OCI-LY1 (cell line): Measurements from ENCODE around the gene ETV1.

Source experiments
- H2AFZ ChIP-seq: fragments of 200-600 bp; sonication (generic), shearing (Covaris generic); 2 replicates; pipeline ENCODE4 v1.6.0; 2014; ENCODE audit warnings: antibody characterized with exemption, mild to moderate bottlenecking, low read length
- H3F3A ChIP-seq: fragments of 200-600 bp; sonication (generic), shearing (Covaris generic); 2 replicates; pipeline ENCODE4 v1.6.0; 2014; ENCODE audit warnings: mild to moderate bottlenecking, antibody characterized with exemption, low read length, moderate library complexity; ENCODE audit not compliant: insufficient read depth
- H3K27ac ChIP-seq: fragments of 200-600 bp; sonication (generic); 2 replicates; pipeline ENCODE4 v1.5.1; 2014; ENCODE audit warnings: low read length, mixed run types, mild to moderate bottlenecking, low read depth; ENCODE audit not compliant: poor library complexity, severe bottlenecking
- H3K27me3 ChIP-seq: fragments of 200-600 bp; sonication (generic); 2 replicates; pipeline ENCODE4 v1.6.0; 2014; ENCODE audit warnings: antibody characterized with exemption, mild to moderate bottlenecking, low read length, moderate library complexity; ENCODE audit not compliant: insufficient read depth
- H3K36me3 ChIP-seq: fragments of 200-600 bp; sonication (generic); 2 replicates; pipeline ENCODE4 v1.6.1; 2014; ENCODE audit warnings: mild to moderate bottlenecking, antibody characterized with exemption, low read length, moderate library complexity, mixed read lengths; ENCODE audit not compliant: insufficient read depth
- H3K4me1 ChIP-seq: fragments of 200-600 bp; sonication (generic); 2 replicates; pipeline ENCODE4 v1.5.1; 2014; ENCODE audit warnings: mild to moderate bottlenecking, low read length, moderate library complexity; ENCODE audit not compliant: insufficient read depth, severe bottlenecking
- H3K4me2 ChIP-seq: fragments of 200-600 bp; sonication (generic), shearing (Covaris generic); 2 replicates; pipeline ENCODE4 v1.6.1; 2014; ENCODE audit warnings: low read length
- H3K4me3 ChIP-seq: fragments of 200-600 bp; sonication (generic); 2 replicates; pipeline ENCODE4 v1.5.1; 2014; ENCODE audit warnings: low read length, low read depth, mild to moderate bottlenecking, mixed read lengths; ENCODE audit not compliant: poor library complexity, severe bottlenecking
- H3K79me2 ChIP-seq: fragments of 200-600 bp; shearing (Covaris generic); 2 replicates; pipeline ENCODE4 v1.6.1; 2016; ENCODE audit warnings: mixed run types, low read length, mixed read lengths; ENCODE audit not compliant: insufficient read depth
- H3K9ac ChIP-seq: fragments of 200-600 bp; sonication (generic), shearing (Covaris generic); 2 replicates; pipeline ENCODE4 v1.6.1; 2014; ENCODE audit warnings: mild to moderate bottlenecking, low read length, mixed read lengths
- H3K9me2 ChIP-seq: fragments of 200-600 bp; sonication (generic), shearing (Covaris generic); 2 replicates; pipeline ENCODE4 v1.6.1; 2014; ENCODE audit warnings: low read depth, mild to moderate bottlenecking, low read length, mixed read lengths
- H3K9me3 ChIP-seq: fragments of 200-600 bp; shearing (Covaris generic); 2 replicates; pipeline ENCODE4 v1.6.1; 2014; ENCODE audit warnings: low read length, mixed read lengths
- H4K20me1 ChIP-seq: fragments of 200-600 bp; sonication (generic), shearing (Covaris generic); 2 replicates; pipeline ENCODE4 v1.6.0; 2016; ENCODE audit warnings: mild to moderate bottlenecking, low read length; ENCODE audit not compliant: insufficient read depth
- CTCF ChIP-seq: fragments of 200-600 bp; sonication (generic), shearing (Covaris generic); IDR thresholded peaks from 2 replicates; pipeline ENCODE4 v1.5.1; 2017; ENCODE audit warnings: mild to moderate bottlenecking, antibody characterized with exemption, low read length, moderate library complexity, mixed read lengths
- EZH2 ChIP-seq: fragments of 200-600 bp; sonication (generic), shearing (Covaris generic); IDR thresholded peaks from 2 replicates; pipeline ENCODE4 v1.8.0; 2017; ENCODE audit warnings: borderline replicate concordance, mixed run types, mild to moderate bottlenecking, antibody characterized with exemption, low read length, moderate library complexity, mixed read lengths

The ETV1 gene

DNA sequence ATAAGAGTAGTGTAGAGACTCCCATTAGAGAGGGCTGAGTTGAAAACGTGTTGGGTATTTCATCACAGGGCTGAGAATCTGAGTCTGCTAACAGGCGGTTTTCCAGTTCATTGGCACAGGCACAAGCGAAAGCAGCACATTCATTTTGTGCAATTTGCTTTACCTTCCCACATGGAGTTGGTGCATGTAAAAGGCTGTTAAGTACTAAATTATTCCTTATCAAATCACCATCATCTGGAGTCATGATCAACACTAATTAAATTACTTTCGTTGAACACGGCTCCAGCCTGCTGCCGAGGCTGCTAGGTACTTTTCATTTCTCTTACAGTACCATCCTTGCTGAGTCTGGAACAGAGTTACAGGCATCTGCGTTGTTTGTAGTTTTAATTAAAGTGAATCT lies 43.8 kb downstream of the ETV1 start:
- H2AFZ ChIP-seq = peak overlapping the region; percentile 84; the same call in 1 of the 2 replicates
- H3K9me3 ChIP-seq = 0 out of 2 replicates have a peak, but pooled peaks cover 6% of the 10 kb centered on the region

DNA sequence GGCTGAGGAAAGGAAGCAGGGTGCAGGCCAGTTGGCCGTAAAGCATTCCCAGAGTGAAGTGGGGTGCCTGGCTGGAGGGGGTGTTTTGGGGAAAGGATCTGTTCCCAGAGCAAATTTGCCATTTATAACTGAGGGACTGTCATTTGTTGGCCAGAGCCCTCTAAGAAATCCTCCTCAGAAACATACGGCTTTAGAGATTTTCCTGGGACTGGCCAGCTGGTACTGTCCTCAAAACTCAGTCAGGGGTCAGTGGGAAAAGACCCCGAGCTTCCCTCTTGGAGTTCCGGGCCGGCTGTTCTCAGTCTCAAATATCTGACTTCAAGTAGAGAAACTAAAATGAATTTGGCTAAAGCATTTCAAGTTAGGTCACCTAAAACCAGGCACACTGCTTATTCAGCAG lies 55.9 kb downstream of the ETV1 start:
- no peak for TF ChIP-seq CTCF
- no peak for TF ChIP-seq EZH2
- Histone ChIP-seq H3K36me3 (peaks cover 5% of the 10 kb centered on the region; the same call in 1 of the 2 replicates), H3K27ac (no peak overlapping the region), H3K9me3 (no peaks in the 10 kb centered on the region), H2AFZ (no peak overlapping the region), H4K20me1 (no peaks in the 10 kb centered on the region), H3K9ac (no peak overlapping the region), H3K9me2 (no peaks in the 10 kb centered on the region), H3K79me2 (no peaks in the 10 kb centered on the region), H3K4me2 (no peak overlapping the region), H3K4me1 (no peaks in the 10 kb centered on the region), H3F3A (peaks cover 3% of the 10 kb centered on the region; the same call in 1 of the 2 replicates), H3K4me3 (no peak overlapping the region), H3K27me3 (no peaks in the 10 kb centered on the region; the same call in 1 of the 2 replicates)

More for the DNA sequence above, 43.8 kb downstream of the ETV1 start:
- Histone ChIP-seq H3K27ac (peak overlapping the region; percentile 37), H3K79me2 (no peaks in the 10 kb centered on the region), H3K27me3 (no peaks in the 10 kb centered on the region), H3K4me2 (peak overlapping the region; percentile 59), H3K4me3 (peak overlapping the region; percentile 32), H3K36me3 (no peaks in the 10 kb centered on the region), H3K4me1 (peaks cover 65% of the 10 kb centered on the region), H4K20me1 (no peaks in the 10 kb centered on the region), H3K9ac (peak overlapping the region; percentile 26; the same call in 1 of the 2 replicates), H3K9me2 (no peaks in the 10 kb centered on the region), H3F3A (no peaks in the 10 kb centered on the region)
- TF ChIP-seq EZH2 = no peak
- TF ChIP-seq CTCF = no peak

DNA sequence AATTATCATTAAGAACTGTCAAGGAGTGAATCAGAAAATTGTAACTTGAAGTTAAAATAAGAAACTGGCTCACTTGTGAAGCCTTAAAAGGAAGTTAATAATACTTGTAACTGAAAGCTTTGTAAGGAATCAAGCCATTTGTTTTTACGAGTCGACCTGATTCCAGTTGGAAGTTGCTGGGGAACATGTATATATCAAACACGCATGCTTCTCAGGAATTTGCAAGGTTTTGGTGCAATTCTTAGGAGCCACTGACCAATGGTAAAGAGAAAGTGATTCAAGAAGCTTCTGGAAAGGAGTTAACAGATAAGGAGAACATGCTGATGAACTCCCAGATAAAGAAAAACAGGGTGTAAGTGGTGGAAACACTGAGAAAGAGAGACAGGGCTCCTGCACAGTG lies 56.4 kb downstream of the ETV1 start:
- Histone ChIP-seq H3K4me1 (no peaks in the 10 kb centered on the region), H3K27ac (no peak overlapping the region), H3K36me3 (peaks cover 5% of the 10 kb centered on the region; the same call in 1 of the 2 replicates), H3K4me3 (no peak overlapping the region), H3K9ac (no peak overlapping the region), H3K79me2 (no peaks in the 10 kb centered on the region), H3K9me3 (no peaks in the 10 kb centered on the region), H3F3A (no peaks in the 10 kb centered on the region), H3K4me2 (no peak overlapping the region), H3K27me3 (no peaks in the 10 kb centered on the region; the same call in 1 of the 2 replicates), H3K9me2 (no peaks in the 10 kb centered on the region), H2AFZ (no peak overlapping the region), H4K20me1 (no peaks in the 10 kb centered on the region)
- TF ChIP-seq EZH2 = no peak
- no peak for TF ChIP-seq CTCF
